GM12873 (cell line): ENCODE measurements around the gene RNPEP.

Experiments
- CTCF ChIP-seq: IDR thresholded peaks from 2 replicates; pipeline ENCODE4 v1.5.1; 2012; ENCODE audit warnings: low read depth, mild to moderate bottlenecking, moderate library complexity, low read length, control low read depth; ENCODE audit not compliant: insufficient read depth; ENCODE audit errors: missing control alignments

The RNPEP gene

GRCh38 chr1:201947697-201948008 is 34.8 kb upstream of the RNPEP start:
- no peak for TF ChIP-seq CTCF

GRCh38 chr1:201949491-201949890 is 33.0 kb upstream of the RNPEP start:
- TF ChIP-seq CTCF = no peak

GRCh38 chr1:201954263-201955008 is 28.0 kb upstream of the RNPEP start:
- no peak for TF ChIP-seq CTCF

GRCh38 chr1:201955009-201955728 is 27.3 kb upstream of the RNPEP start, which contains the start of gene TIMM17A:
Gene TIMM17A (plus strand): TSS chr1:201955503. CDS start chr1:201955527, 24 bp downstream.
- TF ChIP-seq CTCF = no peak

GRCh38 chr1:201955729-201956143 is 26.7 kb upstream of the RNPEP start:
- no peak for TF ChIP-seq CTCF

GRCh38 chr1:201958348-201958747 is 24.1 kb upstream of the RNPEP start:
- TF ChIP-seq CTCF = no peak

GRCh38 chr1:201964261-201964660 is 18.2 kb upstream of the RNPEP start:
- no peak for TF ChIP-seq CTCF
